Glutamatergic neuron (in vitro differentiated cells): ENCODE results near the gene RENBP. TPM values are rescaled to one million over a fixed set of nuclear protein-coding genes. Genes with fewer than 3 reads are reported as not detected.

Experiments used
- DNase-seq: peaks from one replicate; pipeline ENCODE4 v3.0.0; 2022
- H3K27ac Mint-ChIP-seq: one replicate; pipeline ENCODE4 v1.8.0; 2020; ENCODE audit warnings: mild to moderate bottlenecking, mixed read lengths, inconsistent platforms; ENCODE audit not compliant: unreplicated experiment
- H3K27me3 Mint-ChIP-seq: one replicate; pipeline ENCODE4 v1.8.0; 2020; ENCODE audit warnings: mild to moderate bottlenecking, moderate library complexity, mixed read lengths, inconsistent platforms; ENCODE audit not compliant: unreplicated experiment
- H3K36me3 Mint-ChIP-seq: one replicate; pipeline ENCODE4 v1.8.0; 2020; ENCODE audit warnings: mild to moderate bottlenecking, mixed read lengths, inconsistent platforms; ENCODE audit not compliant: unreplicated experiment
- H3K4me1 Mint-ChIP-seq: one replicate; pipeline ENCODE4 v1.8.0; 2020; ENCODE audit warnings: mild to moderate bottlenecking, low read depth, mixed read lengths, inconsistent platforms; ENCODE audit not compliant: unreplicated experiment
- H3K4me3 Mint-ChIP-seq: one replicate; pipeline ENCODE4 v1.8.0; 2020; ENCODE audit warnings: mild to moderate bottlenecking, mixed read lengths, inconsistent platforms; ENCODE audit not compliant: unreplicated experiment
- H3K9me3 Mint-ChIP-seq: one replicate; pipeline ENCODE4 v1.8.0; 2020; ENCODE audit warnings: mild to moderate bottlenecking, moderate library complexity, mixed read lengths, inconsistent platforms; ENCODE audit not compliant: unreplicated experiment
- total RNA-seq: library from RNA; stranded (reverse); fragmentation: NEBNext Ultra II Directional; extraction: Animal tissue kit (Norgen Biotek cat#: 25700); gene quantifications from one replicate; pipeline ENCODE4 v1.2.1, GENCODE V29; 2021; ENCODE audit not compliant: unreplicated experiment
- TF ChIP-seq, protein P1 (sequence below): fragments of 200-600 bp; sonication (generic); IDR thresholded peaks from one replicate; pipeline ENCODE4 v1.5.0; 2021; ENCODE audit not compliant: partially characterized antibody, unreplicated experiment

The RENBP gene
- total RNA-seq, 1 donor from 2014 or later = 16.1 TPM

DNA sequence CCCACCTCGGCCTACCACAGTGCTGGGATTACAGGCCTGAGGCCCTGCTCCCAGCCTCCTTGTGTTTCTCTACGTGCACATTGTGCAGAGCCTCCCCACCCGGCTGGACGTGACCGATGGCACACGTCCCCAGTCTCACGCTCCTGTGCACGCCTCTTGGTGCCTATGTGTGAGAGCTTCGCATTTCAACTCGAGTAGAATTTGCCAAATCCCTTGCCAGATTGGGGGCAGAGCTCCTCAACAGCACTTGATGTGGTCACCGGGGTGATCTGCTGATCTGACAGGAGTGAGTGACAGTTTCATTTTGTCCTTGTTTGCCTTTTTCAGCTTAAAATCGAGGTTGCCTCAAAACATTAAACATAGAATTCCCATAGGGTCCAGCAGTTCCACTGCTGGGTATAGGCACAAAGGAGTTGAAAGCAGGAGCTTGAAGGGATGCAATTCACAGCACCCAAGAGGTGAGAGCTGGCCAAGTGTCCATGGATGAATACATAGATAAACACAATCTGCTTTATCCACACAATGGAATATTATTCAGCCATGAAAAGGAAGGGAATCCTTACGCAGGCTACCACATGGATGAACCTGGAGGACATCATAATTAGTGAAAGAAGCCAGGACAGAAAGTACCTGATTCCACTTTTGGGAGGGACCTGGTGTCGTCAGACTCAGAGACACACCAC lies 45.7 kb upstream of the RENBP start:
- Mint-ChIP-seq H3K4me3 (no peak overlapping the region), H3K27me3 (peaks cover 2% of the 10 kb centered on the region), H3K27ac (no peak overlapping the region), H3K4me1 (peaks cover 1% of the 10 kb centered on the region), H3K9me3 (peaks cover 2% of the 10 kb centered on the region), H3K36me3 (no peaks in the 10 kb centered on the region)
- no peak for DNase-seq
- TF ChIP-seq, protein P1, sequence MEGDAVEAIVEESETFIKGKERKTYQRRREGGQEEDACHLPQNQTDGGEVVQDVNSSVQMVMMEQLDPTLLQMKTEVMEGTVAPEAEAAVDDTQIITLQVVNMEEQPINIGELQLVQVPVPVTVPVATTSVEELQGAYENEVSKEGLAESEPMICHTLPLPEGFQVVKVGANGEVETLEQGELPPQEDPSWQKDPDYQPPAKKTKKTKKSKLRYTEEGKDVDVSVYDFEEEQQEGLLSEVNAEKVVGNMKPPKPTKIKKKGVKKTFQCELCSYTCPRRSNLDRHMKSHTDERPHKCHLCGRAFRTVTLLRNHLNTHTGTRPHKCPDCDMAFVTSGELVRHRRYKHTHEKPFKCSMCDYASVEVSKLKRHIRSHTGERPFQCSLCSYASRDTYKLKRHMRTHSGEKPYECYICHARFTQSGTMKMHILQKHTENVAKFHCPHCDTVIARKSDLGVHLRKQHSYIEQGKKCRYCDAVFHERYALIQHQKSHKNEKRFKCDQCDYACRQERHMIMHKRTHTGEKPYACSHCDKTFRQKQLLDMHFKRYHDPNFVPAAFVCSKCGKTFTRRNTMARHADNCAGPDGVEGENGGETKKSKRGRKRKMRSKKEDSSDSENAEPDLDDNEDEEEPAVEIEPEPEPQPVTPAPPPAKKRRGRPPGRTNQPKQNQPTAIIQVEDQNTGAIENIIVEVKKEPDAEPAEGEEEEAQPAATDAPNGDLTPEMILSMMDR = no peak

DNA sequence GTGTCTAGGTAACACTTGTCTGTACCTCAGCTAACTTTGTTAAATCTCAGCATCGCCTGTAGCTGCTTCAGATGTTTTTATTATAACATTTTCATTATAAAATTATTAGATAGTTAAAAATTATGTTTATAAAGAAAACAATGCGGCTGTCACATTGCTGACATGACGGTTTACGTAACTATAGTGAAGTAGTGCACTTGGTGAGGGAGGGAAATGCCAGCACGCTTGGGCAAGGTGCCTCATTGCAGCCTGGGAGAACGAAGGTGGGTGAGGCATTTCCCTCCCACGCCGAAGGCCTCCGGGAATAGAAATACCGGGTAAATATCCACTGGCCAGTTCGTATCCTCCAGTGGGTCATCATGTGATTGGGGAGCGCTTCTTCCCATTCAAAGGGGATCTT lies 44.0 kb upstream of the RENBP start:
- no peaks in the 10 kb centered on the region for H3K9me3 Mint-ChIP-seq

DNA sequence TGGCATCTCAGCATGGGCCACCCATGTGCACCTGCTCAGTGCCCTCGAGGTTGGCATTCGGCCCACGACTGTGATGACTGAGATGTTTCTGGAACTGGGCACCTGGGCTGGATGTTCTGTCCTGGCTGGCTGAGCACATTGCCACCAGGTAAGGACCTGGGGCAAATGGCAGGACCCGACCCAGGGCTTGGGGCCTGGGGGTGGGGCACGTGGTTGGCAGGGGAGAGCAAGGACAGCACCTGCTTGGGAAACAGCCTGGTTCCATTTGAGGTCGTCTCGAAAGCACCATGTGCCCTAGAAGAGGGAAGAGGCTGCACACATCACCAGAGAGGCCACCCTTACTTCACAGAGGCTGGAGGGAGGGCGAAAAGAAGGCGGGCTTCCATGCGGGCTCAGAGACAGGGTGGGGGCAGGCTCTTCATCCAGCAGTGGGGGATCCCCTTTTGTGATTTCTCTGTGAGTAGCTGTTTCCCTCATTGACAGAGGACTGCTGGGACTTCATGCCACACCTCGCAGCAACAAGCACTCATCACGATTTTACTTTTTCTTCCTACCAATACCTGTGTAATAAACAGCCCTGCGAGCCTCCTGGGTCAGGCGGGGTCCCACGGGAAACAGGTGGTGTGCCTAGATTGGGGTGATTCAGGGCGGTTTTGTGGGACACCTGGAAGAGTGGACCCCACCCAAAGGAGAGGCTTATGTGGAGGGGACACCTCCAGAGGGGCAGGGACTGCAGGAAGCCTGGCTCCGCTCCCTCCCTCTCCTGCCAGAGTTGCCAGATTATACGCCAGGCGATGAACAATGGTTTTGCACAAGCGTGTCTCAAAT lies 40.1 kb upstream of the RENBP start:
- DNase-seq = no peak
- no peak overlapping the region for H3K4me3 Mint-ChIP-seq
- no peaks in the 10 kb centered on the region for H3K36me3 Mint-ChIP-seq
- TF ChIP-seq, protein P1 = no peak
- H3K27ac Mint-ChIP-seq = peak overlapping the region; percentile 83
- H3K4me1 Mint-ChIP-seq = peaks cover 2% of the 10 kb centered on the region
- H3K27me3 Mint-ChIP-seq = peaks cover 4% of the 10 kb centered on the region
- H3K9me3 Mint-ChIP-seq = no peaks in the 10 kb centered on the region

More for the DNA sequence above, 44.0 kb upstream of the RENBP start:
- H3K4me1 Mint-ChIP-seq = peaks cover 3% of the 10 kb centered on the region
- H3K27ac Mint-ChIP-seq = no peak overlapping the region
- no peak overlapping the region for H3K4me3 Mint-ChIP-seq
- TF ChIP-seq, protein P1 = no peak
- DNase-seq = no peak
- H3K27me3 Mint-ChIP-seq = peaks cover 3% of the 10 kb centered on the region
- H3K36me3 Mint-ChIP-seq = no peaks in the 10 kb centered on the region

DNA sequence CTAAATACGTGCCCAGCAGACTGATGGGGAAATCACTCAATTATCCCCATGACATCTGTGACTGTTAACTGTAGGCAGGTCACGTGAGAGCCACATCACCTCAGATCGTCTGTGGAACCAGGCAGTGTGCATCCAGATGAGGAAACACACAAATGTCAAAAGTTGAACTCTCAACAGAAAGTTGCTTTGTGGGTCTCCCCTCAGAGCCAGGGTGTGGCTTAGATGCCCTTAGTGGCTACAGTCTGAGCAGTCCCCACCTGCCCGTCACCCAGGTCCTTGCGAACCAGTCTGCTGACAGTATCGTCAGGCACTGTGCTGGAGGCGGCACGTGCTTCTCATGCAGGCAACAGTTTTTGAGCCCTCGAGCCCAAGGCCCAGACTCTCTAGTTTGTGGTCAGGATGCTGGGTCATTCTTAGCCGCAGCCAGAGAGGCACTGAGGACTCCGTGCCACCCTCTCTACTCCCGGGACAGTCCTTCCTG lies 38.9 kb upstream of the RENBP start:
- Mint-ChIP-seq H3K4me1 (peaks cover 2% of the 10 kb centered on the region), H3K9me3 (no peaks in the 10 kb centered on the region), H3K27ac (no peak overlapping the region), H3K4me3 (no peak overlapping the region), H3K36me3 (no peaks in the 10 kb centered on the region), H3K27me3 (peaks cover 4% of the 10 kb centered on the region)
- no peak for DNase-seq
- TF ChIP-seq, protein P1 = no peak
